Thymus (tissue), 14 donors: ENCODE data around the gene HTR3B. TPM values are rescaled to one million over a fixed set of nuclear protein-coding genes. Genes with fewer than 3 reads are reported as not detected.

Experiments used
- DNase-seq, 9 donors: peaks; one replicate each; pipeline ENCODE4 v3.0.0-alpha.2; 2013; ENCODE audit warnings: low spot score in 9 of 9, low read depth in 6 of 9, missing footprints in 1 of 9
- H3K27ac ChIP-seq, 2 donors: one replicate each; pipeline ENCODE4 v1.5.1; 2013; ENCODE audit warnings: control low read depth in 1 of 2, low read depth in 1 of 2, low read length in 1 of 2, mild to moderate bottlenecking in 1 of 2, moderate library complexity in 1 of 2
- H3K27me3 ChIP-seq, 2 donors: one replicate each; pipeline ENCODE4 v1.5.1; 2013; ENCODE audit warnings: low read length in 1 of 2; ENCODE audit not compliant: control insufficient read depth in 2 of 2, insufficient read depth in 1 of 2
- H3K36me3 ChIP-seq, 2 donors: one replicate each; pipeline ENCODE4 v1.5.1; 2013; ENCODE audit warnings: low read length in 1 of 2, mild to moderate bottlenecking in 1 of 2, moderate library complexity in 1 of 2; ENCODE audit not compliant: control insufficient read depth in 2 of 2, insufficient read depth in 2 of 2
- H3K4me1 ChIP-seq, 2 donors: one replicate each; pipeline ENCODE4 v1.5.1; 2013; ENCODE audit warnings: low read length in 2 of 2; ENCODE audit not compliant: control insufficient read depth in 2 of 2, insufficient read depth in 2 of 2
- H3K4me3 ChIP-seq, 2 donors: one replicate each; pipeline ENCODE4 v1.5.1; 2013; ENCODE audit warnings: low read length in 2 of 2, control low read depth in 1 of 2, mild to moderate bottlenecking in 1 of 2
- H3K9me3 ChIP-seq, 2 donors: one replicate each; pipeline ENCODE4 v1.5.1; 2013; ENCODE audit warnings: low read length in 1 of 2, mild to moderate bottlenecking in 1 of 2; ENCODE audit not compliant: control insufficient read depth in 2 of 2, insufficient read depth in 1 of 2
- WGBS: extraction: QIAGEN DNeasy Blood & Tissue Kit; methylation state at CpG from one replicate; pipeline ENCODE4 v1.1.7; 2013; 5-methylcytosine and 5-hydroxymethylcytosine counted together
- long read RNA-seq, 10 donors: transcript quantifications; one replicate each; lab custom pipeline, GENCODE V29; 2026
- polyA plus RNA-seq: library from polyadenylated mRNA; stranded (reverse); fragments of 200-250 nt; gene quantifications from one replicate; pipeline ENCODE4 v1.2.3, GENCODE V29; 2013
- total RNA-seq: library from RNA; stranded (reverse); fragments of 120-200 nt; gene quantifications from one replicate; pipeline ENCODE4 v1.2.4, GENCODE V29; 2013
- donor health status: healthy.

HTR3B gene, protein sequence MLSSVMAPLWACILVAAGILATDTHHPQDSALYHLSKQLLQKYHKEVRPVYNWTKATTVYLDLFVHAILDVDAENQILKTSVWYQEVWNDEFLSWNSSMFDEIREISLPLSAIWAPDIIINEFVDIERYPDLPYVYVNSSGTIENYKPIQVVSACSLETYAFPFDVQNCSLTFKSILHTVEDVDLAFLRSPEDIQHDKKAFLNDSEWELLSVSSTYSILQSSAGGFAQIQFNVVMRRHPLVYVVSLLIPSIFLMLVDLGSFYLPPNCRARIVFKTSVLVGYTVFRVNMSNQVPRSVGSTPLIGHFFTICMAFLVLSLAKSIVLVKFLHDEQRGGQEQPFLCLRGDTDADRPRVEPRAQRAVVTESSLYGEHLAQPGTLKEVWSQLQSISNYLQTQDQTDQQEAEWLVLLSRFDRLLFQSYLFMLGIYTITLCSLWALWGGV
- 0.09 TPM for total RNA-seq
- 0.11 TPM for polyA plus RNA-seq
- long read RNA-seq, donor 1, result 0 reads
- long read RNA-seq, donor 2, result 0 reads
- long read RNA-seq, donor 3, result 0 reads
- long read RNA-seq, donor 4, result 0 reads
- long read RNA-seq, donor 5, result 0 reads
- long read RNA-seq, donor 6, result 0 reads
- long read RNA-seq, donor 7, result 0 reads
- long read RNA-seq, donor 8, result 0 reads
- long read RNA-seq, donor 9, result 0 reads
- long read RNA-seq, donor 10, result 0 reads

DNA sequence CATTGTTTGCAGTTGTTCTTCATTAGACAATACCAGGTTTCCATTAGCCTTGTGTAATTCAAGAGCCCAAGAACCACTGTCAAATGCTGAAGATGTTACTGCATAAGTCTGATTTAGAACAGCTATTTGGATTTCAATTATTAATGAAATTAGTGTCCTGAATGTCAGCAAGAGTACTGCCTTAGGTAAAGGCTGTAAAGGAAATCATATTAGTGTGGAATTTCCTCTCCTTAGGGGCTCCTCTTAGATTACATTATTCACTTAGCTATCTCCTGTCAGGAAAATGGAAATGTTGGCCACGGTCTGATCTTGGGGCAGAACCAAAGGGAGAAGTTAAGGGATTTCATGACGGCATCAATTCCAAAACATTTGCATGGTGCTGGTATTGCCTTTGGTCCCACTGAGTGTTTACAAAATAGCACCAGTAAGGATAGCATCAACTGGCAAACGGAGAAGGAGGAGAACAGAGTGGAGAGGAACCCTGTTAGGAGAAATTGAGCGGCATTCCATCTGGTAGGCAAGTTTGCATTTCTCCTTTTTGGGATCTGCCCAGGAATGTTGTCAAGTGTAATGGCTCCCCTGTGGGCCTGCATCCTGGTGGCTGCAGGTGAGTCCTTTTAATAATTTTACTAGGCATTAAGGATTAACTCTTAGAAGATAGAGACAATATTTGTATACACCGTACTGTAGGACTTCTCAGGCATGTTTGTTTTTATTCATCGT is at the start of gene HTR3B:
TSS of gene HTR3B (plus strand) at position 418 of the 723 bp plus-strand sequence. CDS start at position 556, 138 bp downstream.
- Histone ChIP-seq H3K27ac (no peak within 1 kb of the TSS), H3K4me3 (no peak within 1 kb of the TSS), H3K4me1 (no peaks in the 10 kb centered on the region), H3K9me3 (no peaks in the 10 kb centered on the region), H3K36me3 (no peaks in the 10 kb centered on the region), H3K27me3 (no peaks in the 10 kb centered on the region)
- no peak for DNase-seq
- 81% methylated on average over 6 of the region's 6 CpGs for WGBS

DNA sequence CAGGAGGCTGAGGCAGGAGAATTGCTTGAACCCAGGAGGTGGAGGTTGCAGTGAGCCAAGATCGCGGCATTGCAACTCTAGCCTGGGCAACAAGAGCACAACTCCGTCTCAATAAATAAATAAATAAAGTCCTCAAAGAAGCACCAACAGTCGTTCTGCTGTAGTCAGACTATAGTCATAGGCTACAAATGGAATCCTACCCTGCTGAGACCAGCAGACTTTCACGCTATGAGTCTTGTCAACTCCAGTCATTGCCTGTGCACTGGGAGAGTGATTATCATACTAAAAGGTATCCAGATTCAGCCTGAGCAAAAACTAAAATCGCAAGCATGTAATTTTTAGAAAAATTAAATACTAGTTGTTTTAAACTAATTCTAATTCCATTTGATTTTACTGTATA is 48.8 kb upstream of the HTR3B start:
- no peak for DNase-seq
- H3K27me3 ChIP-seq, result no peaks in the 10 kb centered on the region
- WGBS, result 97% methylated on average over 6 of the region's 6 CpGs
- H3K36me3 ChIP-seq, result peaks cover 0 to 2% of the 10 kb centered on the region in 2 donors
- no peaks in the 10 kb centered on the region for H3K9me3 ChIP-seq
- H3K4me1 ChIP-seq, result no peaks in the 10 kb centered on the region
- H3K27ac ChIP-seq, result no peak overlapping the region
- no peak overlapping the region for H3K4me3 ChIP-seq

DNA sequence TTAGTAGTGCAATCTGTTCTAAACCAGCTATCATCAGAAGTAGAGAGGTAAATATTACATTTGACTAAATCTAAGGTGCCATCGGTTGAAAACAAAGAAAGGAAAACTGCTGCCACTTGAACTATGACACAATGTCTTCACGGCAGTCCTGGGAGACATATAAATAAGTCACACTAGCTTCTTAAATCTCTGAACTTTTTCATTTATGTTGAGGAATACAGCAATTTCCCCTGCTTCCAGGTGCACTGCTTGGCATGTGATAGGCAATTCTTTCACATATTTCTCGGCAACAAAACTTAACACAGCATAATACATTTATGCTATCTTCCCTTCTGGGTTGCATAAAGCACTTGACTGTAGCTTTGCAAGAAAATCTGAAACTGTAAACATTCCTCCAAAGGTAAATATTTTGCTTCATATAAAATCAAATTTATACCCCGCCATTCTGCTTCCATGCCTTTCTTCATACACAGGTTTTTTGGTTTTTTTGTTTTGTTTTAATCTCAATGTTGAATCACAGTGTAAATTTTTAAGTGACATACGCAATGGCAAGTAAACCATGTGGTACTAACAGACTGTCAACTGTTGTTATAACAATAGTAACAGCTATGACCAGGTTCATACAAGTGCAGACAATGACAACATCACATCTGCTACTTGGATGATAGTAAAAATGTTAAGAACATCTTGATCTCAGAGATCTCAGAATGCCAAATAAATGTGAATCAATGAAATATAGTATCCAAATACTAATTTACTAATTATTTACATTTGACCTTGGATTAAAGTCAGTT is 47.4 kb upstream of the HTR3B start:
- H3K36me3 ChIP-seq, result no peaks in the 10 kb centered on the region
- no peaks in the 10 kb centered on the region for H3K9me3 ChIP-seq
- DNase-seq, result no peak
- no peaks in the 10 kb centered on the region for H3K27me3 ChIP-seq
- whole genome bisulfite sequencing, result 95% methylated on average over 5 of the region's 5 CpGs
- H3K4me1 ChIP-seq, result no peaks in the 10 kb centered on the region
- H3K4me3 ChIP-seq, result no peak overlapping the region
- no peak overlapping the region for H3K27ac ChIP-seq

DNA sequence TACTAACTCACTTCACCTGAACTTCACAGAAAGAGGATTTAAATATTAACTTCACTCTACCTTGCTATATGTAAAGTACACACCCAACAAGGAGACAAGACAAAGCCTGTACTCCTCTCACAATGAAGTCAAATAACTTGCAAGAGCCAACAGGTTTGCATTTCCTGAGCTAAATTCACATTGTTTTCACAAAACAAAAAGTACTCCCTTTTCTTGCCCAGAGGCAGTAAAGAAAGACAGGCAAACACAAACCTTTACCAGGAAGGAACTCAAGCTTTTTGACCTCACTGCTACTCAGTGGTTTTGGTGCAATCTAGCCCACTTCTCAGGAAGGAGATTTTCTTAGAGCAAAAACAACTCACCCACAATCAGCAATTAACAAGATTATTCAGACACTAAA is 44.9 kb upstream of the HTR3B start:
- no peak overlapping the region for H3K4me3 ChIP-seq
- no peaks in the 10 kb centered on the region for H3K4me1 ChIP-seq
- no peak overlapping the region for H3K27ac ChIP-seq
- no peaks in the 10 kb centered on the region for H3K36me3 ChIP-seq
- H3K9me3 ChIP-seq, result no peaks in the 10 kb centered on the region
- DNase-seq, result no peak
- H3K27me3 ChIP-seq, result no peaks in the 10 kb centered on the region

DNA sequence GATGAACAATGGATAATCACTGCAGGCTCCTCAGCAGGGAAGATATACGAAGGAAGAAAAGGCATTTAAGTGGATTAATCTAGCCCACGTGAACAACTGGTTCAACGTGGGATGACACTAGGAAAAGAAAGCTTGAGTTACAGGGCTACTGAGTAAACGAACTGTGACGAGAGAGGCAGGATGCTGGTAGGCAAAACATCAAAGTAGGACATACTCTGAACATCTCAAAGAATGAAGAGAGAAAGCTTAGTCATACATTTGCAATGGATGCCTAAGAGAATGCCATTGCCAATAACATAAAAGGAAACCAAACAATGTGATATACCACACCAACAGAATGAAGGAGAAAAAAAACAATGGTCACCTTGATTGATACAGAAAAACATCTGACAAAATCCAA is 42.2 kb upstream of the HTR3B start:
- H3K4me3 ChIP-seq, result no peak overlapping the region
- DNase-seq, result no peak
- no peak overlapping the region for H3K27ac ChIP-seq
- no peaks in the 10 kb centered on the region for H3K4me1 ChIP-seq
- 90% methylated on average over 5 of the region's 5 CpGs for WGBS
- no peaks in the 10 kb centered on the region for H3K36me3 ChIP-seq
- H3K9me3 ChIP-seq, result no peaks in the 10 kb centered on the region
- no peaks in the 10 kb centered on the region for H3K27me3 ChIP-seq

DNA sequence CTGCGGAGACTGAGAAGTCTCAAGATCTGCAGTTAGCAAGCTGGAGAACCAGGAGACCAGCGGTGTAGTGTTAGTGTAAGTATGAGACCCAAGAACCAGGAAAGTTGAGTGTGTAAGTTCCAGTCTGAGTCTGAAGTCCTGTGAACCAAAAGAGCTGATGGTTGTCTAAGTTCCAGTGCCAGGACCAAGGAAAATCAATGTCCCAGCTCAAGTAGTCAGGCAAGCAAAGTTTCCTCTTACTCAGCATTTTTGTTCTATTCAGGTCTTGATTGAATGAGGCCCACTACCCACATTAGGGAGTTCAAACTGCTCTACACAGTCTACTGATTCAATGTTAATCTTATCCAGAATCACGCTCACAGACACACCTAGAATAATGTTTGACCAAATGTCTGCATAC is 40.2 kb upstream of the HTR3B start:
- over 99% methylated on average over 3 of the region's 3 CpGs for WGBS
- Histone ChIP-seq H3K4me1 (no peaks in the 10 kb centered on the region), H3K27ac (no peak overlapping the region), H3K9me3 (no peaks in the 10 kb centered on the region), H3K36me3 (no peaks in the 10 kb centered on the region), H3K27me3 (no peaks in the 10 kb centered on the region), H3K4me3 (no peak overlapping the region)
- no peak for DNase-seq

DNA sequence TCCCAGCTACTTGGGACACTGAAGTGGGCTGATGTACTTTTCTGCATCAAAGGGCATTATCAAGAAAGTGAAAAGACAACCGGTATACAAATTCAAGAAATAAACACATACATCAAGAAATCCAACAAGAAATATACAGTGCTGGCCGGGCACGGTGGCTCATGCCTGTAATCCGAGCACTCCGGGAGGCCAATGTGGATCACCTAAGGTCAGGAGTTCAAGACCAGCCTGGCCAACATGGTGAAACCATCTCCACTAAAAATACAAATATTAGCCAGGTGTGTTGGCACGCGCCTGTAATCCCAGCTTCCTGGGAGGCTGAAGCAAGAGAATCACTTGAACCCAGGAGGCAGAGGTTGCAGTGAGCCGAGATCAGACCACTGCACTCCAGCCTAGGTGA is 38.7 kb upstream of the HTR3B start:
- no peak for DNase-seq
- Histone ChIP-seq H3K4me3 (no peak overlapping the region), H3K4me1 (no peaks in the 10 kb centered on the region), H3K27ac (no peak overlapping the region), H3K27me3 (no peaks in the 10 kb centered on the region), H3K9me3 (no peaks in the 10 kb centered on the region), H3K36me3 (no peaks in the 10 kb centered on the region)
- 99% methylated on average over 8 of the region's 8 CpGs for WGBS

DNA sequence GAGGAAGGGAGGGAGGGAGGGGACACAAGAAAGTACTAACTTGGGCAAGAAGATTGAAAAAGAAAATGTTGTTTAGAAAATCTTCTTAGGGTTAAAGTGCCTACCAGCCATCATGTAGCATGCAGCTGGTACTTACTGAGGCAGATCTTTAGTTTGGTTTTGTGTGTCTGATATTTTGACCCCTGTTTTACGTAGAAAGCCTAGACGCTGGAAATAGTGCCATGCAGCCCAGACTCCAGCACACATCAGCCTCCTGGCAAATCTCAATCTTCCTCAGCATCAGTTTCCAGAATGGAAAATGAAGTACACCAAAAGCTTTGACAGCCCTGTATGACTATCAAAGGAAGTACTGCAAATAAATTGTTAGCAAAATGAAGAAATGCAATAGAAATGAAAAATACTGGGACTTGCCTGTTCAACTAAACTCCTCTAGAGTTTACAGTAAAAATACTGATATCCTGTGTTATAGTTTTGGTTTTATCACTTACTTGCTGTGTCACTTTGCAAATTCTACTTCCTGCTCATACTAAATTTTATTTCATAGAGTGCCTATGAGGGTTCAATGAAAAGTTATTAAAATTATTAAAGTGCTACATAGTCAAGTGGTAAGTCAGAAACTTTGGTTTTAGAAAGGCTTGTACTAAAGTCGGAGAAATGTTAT is 36.6 kb upstream of the HTR3B start:
- Histone ChIP-seq H3K9me3 (no peaks in the 10 kb centered on the region), H3K27ac (no peak overlapping the region), H3K4me3 (no peak overlapping the region), H3K4me1 (no peaks in the 10 kb centered on the region), H3K27me3 (no peaks in the 10 kb centered on the region), H3K36me3 (no peaks in the 10 kb centered on the region)
- DNase-seq, result no peak
- WGBS, result 96% methylated on average over 3 of the region's 3 CpGs
